ENCODE results near the gene TMEM59L.

TMEM59L gene

DNA sequence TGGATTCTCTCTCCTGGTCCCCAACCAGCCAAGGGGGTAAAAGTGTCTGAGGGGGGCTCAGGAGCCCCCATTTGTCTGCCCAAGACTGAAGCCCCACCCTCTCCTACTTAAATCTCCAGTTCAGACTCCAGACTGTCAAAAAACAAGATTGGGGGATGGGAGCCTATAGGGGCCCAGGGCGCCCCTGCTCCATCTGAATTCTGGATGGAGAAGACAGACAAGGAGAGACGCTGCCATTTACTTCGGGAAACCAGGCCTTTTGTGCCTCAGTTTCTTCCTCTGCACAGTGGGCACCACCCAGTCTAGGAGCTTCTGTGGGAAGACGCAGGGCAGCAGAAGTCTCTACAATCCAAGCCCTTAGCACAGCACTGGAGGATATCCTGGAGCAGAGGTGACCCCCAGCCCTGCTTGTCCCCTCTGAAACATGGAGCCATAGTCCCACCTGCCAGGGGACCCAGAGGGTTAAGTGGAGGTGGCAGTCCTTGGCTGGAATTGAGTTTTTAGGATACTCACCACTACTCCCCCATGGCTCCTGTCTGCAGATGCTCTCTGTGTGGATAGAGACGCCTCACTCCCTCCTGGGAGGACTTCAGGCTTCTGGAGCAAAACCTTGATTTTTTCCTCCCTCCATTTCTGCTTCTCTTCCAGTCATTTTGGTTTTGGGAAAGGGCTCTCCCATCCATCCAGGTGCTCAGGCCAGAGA is 4.4 kb upstream of the TMEM59L start:
- DNase-seq (ENCODE audit: low read depth in 1 of 2, low spot score in 1 of 2) = no peak

DNA sequence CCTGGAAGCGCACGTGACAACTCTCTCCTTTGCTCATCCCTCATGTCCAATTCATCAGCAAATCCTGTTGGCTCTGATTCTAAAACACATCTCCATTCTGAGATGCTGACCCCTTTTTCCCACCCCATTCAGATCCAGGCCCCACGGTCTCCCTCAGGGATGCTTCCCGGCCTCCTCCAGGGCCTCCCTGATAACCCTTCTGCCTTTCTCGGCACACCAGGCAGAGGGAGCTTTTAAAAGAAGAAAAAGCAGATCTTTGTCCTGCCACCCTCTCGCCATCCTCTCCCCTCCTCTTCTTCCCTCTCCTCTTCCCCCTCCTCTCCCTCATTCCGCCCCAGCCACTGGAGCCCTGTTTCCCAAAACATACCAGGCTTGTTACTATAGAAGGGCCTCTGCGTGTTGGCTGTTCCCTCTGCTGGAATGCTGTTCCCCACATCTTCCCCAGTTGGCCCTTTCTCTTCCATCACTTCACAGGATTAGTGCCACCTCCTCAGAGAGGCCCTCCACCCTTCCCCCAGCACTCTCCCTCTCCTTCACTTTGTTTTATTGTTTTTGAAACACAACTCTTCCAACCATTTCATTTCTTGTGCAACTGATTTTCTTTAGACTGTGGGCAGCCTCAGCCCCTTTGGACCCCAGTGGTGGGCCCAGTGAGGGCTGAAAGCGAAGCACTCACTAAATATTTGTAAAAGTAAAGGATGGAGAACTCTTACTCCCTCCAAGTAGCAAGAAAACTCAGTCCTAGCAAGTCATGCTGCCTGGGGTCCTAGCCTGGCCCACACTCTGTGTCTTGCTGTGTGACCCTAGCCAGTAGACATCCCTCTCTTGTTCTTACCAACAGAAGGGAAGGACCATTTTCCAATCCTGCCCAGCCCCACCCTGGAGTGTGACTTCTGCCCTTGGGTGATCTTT is 3.6 kb upstream of the TMEM59L start:
- no peak for DNase-seq (ENCODE audit: low read depth in 1 of 2, low spot score in 1 of 2)

DNA sequence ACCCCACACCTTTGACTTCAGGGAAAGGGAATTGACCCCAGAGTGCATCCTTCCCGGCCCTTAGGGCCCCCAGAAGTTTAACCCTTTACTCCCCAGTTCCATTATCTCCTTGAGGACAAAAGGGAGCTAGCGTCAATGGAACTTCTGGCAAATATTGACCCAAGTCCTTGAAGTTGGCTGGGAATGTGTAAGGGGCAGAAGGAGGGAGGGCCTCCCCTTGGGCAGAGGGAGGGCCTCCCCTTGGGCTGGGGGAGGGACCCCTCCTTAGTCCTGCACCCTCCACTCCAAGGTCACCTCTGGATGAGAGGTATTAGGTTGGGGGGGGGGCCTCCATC is 3.0 kb upstream of the TMEM59L start:
- DNase-seq (ENCODE audit: low read depth in 1 of 2, low spot score in 1 of 2) = no peak

DNA sequence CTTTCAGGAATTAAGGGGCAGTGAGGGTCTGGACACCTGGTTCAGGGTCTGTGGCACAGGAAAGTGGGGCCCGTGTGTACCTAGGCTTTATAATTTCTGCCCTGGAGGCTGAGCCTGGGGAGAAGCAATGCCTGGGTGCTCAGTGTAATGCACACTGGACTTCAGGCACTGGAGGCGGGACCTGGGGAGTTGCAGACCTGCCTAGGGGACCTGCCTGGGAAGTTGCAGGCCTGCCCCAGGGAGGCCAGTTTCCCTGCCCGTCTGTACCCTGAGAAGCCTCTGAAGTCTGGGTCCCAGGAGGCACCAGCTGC is 2.5 kb upstream of the TMEM59L start:
- DNase-seq (ENCODE audit: low read depth in 1 of 2, low spot score in 1 of 2) = no peak

DNA sequence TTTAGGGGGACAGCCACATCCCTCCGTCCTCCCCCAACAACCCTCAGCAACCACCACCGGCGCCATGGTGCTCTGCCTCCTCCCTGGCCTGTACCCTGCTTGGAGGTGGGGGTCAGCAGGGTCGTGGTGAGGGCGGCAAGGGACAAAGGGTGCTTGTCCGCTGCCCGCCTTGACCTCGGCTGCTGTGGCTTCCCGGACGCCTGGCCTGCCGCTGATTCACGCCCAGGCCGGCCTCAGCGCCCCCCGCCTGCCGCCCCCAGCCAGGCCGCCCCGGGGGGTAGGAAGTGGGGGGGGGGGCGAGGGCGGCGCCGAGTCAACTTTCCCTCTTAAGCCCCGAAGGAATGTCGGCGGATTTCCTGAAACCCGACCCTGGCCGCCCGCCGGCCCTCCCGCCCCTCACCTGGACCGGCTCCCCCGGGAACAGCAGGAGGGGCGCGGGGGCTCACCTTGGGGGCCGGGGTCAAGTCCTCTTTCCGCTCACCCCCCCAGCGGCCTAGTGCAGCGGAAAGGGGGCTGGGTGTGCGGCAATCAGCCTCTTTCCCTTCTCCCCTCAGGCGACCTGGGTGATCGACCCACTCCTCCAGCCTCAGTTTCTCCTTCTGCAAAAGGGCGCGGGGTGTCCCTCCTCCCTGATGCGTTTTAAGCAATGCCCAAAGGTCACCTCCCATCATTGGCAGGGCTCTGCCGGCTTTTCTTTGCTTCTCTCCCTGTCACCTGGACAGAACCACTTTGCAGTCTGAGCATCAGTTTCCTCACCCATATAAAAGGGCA is 1.9 kb upstream of the TMEM59L start:
- no peak for DNase-seq (ENCODE audit: low read depth in 1 of 2, low spot score in 1 of 2)

DNA sequence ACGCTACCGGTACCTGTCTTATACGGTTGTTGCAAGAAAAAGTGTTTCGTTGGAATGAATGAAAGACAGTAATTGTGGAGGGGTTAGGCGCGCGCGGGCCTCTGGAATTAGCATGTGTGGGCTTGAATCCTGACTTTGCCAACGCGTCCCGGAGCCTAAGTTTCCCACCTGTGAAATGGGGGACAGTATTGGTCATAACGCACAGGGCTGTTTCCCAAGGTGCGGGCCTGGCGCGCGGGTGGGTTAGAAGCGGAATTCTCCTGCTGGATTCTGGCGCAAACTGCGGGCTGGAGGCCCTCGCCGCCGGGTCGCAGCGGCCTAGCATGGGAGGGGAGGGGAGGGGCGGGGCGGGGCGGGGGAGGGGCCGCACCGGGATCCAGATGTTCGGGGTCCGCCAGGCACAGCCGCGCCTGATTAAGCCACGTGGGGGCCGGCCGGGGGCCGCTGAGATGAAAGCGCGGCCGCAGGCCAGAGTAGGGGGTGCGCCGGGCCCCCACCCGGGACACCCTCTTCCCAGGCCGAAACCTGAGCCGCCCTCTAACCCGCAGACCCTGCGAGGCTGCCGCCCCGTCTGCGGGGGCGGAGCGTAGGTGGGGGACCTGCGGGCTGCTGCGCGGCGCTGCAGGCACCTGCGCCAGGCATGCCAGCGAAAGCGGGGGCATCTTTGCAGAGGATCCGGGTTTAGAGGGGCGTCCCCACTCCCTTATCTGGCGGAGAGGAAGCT is 1.2 kb upstream of the TMEM59L start:
- no peak for DNase-seq (ENCODE audit: low read depth in 1 of 2, low spot score in 1 of 2)

DNA sequence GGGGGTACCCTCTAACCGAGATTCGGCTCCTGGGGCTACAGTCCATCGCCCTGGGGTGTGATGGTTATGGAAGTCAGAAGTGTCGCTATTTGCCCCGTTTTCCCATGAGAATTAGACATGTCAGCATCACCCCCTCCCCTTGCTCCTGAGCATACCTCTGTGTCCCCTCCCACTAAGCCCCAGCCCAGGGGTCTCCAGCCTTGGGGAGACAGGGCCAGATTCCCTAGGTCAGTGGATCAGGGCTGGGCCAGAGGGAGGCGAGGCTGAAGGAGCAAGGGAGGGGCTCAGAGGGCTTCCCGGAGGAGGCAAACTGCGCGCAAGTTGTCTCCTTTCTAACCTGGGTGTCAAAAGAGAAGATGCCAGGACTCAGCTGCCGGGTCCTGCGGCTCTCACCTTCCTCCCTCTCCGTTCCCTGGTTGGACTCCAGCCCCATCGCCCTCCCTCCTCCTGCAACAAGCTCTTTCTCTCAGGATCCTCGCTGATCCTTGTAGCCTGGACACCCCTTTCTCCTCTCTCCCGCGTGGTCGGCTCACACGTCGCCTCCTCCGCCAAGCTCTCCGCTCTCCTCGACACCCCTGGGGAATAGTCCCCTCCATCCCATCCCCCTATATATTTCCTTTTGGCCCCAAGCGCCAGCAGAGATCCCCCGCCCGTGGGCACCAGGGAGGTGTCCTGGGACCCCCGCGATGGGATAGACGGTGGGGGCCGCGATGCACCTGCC is 459 bp upstream of the TMEM59L start:
- DNase-seq (ENCODE audit: low read depth in 1 of 2, low spot score in 1 of 2) = no peak

DNA sequence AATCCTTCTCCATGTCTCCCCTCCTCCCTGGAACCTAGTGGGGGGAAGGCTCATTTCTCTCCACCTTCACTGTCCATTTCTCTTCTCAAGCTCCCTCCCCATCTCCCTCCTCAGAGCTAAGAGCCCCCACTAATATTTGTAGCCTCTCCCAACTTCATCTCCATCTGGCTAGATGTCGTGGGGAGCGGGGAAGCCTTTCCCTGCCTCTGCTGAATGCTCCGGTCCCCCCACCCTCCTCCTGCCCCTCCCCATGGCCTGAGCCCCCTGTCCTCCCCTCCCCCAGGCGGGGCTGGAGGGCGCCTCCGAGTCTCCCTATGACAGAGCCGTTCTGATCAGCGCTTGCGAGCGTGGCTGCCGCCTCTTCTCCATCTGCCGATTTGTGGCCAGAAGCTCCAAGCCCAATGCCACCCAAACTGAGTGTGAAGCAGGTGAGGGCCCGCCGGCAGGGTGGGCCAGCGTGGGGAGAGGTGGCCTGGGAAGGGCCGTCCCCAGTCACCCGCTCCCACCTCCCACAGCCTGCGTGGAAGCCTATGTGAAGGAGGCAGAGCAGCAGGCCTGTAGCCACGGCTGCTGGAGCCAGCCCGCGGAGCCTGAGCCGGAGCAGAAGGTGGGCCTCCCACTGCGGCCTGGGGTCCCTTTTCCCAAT is 1.0 kb downstream of the TMEM59L start:
- DNase-seq (ENCODE audit: low read depth in 1 of 2, low spot score in 1 of 2) = no peak

DNA sequence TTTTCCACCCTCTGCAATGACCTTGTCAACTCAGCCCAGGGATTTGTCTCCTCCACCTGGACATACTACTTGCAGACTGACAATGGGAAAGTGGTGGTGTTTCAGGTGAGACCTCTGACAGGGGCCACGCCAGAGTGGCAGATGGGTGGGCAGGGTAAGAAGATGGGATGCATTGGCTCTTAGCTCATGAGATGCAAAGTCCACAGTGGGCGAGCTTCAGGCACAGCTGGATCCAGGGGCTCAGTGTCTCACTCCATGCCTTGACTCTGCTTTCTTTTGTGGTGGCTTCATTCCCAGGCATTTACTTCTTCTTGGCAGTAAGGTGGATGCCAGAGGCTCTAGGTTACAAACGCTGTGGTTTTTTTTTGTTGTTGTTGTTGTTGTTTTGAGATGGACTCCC is 3.4 kb downstream of the TMEM59L start:
- no peak for DNase-seq (ENCODE audit: low read depth in 1 of 2, low spot score in 1 of 2)

DNA sequence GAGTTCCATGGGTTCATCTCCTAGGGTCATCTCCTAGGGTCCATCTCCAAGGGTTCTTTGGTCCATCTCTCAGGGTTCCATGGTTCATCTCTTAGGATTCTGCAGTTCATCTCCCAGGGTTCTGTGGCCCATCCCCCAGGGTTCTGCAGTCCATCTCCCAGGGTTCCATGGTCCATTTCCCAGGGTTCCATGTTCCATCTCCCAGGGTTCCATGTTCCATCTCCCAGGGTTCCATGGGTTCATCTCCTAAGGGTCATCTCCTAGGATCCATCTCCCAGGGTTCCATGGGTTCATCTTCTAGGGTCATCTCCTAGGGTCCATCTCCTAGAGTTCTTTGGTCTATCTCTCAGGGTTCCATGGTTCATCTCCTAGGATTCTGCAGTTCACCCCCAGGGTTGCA is 4.9 kb downstream of the TMEM59L start:
- no peak for DNase-seq (ENCODE audit: low read depth in 1 of 2, low spot score in 1 of 2)

DNA sequence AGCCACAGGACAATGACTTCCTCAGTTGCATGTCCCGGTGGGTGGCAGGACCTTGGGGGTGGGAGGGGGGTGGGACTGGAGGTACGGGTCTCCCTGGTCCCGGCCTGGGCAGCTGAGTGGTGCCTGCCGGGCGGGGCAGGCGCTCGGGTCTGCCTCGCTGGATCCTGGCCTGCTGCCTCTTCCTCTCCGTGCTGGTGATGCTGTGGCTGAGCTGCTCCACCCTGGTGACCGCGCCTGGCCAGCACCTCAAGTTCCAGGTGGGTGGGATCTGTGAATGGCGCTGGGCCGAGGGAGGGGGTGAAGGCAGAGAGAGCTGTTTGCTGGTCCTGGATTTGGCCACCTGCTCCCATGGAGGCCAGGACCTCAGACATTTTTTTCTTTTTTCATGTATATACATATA is 5.6 kb downstream of the TMEM59L start:
- DNase-seq (ENCODE audit: low read depth in 1 of 2, low spot score in 1 of 2) = no peak

DNA sequence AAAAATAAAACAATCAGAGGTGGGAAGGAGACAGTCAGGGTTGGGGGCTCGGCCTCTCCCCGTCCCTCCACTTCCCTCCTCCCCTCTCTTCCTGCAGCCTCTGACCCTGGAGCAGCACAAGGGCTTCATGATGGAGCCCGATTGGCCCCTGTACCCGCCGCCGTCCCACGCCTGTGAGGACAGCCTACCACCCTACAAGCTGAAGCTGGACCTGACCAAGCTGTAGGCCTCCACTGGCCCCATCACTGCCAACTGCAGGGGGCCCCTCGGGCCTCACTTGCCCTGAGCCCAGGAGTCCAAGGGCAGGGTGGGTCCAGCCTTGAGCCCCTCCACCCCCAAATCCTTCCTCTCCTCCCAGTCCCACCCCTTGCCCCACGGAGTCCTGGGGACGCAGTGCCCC is 7.6 kb downstream of the TMEM59L start:
- no peak for DNase-seq (ENCODE audit: low read depth in 1 of 2, low spot score in 1 of 2)

DNA sequence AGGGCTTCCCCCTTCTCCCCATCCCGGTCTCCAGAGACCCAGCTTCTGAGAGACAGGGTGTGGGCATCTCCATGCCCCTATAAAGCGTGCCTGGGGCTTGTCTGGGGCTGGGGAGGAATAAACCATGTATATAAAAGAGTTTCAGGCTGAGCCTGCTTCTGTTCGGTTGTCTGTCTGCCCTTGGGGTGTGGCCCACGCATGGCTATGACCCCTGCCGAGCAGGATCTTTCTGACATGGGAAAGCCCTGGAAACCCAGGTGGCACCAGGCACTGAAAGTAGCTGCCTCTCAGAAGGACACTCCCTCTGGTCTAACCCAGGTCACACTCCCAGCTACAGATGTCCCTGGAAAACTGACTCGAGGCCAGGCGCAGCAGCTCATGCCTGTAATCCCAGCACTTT is 8.2 kb downstream of the TMEM59L start:
- no peak for DNase-seq (ENCODE audit: low read depth in 1 of 2, low spot score in 1 of 2)

DNA sequence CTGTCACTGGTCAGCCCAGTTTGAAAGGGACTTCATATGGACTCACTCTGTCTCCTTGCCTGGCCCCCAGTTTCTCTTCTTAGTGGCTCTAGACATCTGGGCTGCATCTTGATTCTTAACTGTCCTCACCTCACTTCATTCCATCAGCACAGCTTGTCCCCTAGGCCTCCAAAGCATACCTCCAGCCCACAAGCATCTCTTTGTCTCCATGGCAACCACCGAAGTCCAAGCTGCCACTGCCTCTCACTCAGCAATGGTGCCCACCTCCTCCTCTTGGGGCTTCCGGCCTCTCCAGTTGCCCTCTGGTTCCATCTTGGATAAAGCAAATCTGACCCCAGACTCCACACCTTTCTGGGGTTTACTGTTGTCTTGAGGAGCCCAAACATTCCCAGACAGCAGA is 14.2 kb downstream of the TMEM59L start:
- DNase-seq (ENCODE audit: low read depth in 1 of 2, low spot score in 1 of 2) = no peak

DNA sequence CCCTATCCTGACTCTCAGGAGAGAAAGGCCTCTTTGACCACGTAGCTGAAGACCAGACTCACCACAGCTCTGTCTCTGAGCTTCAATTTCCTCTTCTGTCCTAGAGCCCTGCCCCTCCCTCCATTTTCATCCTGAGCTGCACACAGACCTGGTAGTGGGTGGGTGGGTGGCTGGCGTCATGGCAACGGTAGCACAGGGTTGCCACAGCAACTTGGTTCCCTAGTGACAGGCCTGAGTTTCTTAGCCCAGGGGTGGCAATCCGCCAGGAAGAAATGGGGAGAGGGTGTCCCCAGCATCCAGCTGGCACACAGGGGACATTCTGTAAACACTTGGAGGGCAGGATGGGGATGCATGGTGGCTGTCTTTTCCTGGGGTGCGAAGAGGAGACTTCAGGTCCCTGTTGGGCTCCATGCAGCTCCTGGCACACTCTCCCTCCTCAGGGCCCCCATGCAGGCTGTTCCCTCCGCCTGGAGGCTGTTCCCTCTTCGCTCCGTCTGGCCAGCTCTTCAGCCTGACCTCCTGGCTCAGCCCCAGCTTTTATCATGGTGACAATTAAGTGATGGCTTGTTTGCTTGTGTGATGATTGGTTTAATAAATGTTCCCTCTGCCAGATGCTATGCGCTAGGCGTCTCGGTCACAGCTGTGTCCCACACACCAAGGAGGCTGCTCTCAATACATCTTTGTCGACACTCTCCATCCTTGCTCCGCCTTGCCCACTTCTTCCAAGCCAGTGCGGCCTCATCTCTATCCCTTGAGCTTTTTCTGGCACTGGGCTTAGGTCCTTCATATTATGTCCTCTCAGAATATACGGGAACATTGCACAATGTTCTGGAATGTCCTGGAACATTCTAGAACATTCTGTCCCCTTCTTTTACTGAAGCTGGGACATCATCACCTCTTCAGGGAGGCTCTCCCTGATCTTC is 16.8 kb downstream of the TMEM59L start:
- DNase-seq (ENCODE audit: low read depth in 1 of 2, low spot score in 1 of 2) = no peak

DNA sequence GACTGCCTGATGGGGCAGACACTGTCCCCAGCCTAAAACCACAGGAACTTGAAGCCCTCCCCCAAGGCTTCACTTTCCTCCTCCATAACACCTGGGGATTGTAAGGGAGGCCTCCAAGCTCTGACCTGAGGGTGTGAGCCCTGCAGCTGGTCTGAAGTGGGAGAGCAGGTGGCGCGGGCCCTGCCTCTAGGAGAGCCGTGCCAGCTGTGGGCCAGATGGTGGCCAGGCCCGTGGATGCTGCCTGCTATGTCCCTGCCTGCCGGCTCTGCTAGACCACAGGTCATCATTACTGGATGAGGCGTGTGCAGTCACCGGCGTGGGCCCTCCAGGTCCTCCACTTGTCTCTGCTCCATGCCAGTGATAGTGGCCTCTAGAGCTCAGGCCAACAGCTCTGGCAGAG is 20.7 kb downstream of the TMEM59L start:
- DNase-seq (ENCODE audit: low read depth in 1 of 2, low spot score in 1 of 2) = no peak

DNA sequence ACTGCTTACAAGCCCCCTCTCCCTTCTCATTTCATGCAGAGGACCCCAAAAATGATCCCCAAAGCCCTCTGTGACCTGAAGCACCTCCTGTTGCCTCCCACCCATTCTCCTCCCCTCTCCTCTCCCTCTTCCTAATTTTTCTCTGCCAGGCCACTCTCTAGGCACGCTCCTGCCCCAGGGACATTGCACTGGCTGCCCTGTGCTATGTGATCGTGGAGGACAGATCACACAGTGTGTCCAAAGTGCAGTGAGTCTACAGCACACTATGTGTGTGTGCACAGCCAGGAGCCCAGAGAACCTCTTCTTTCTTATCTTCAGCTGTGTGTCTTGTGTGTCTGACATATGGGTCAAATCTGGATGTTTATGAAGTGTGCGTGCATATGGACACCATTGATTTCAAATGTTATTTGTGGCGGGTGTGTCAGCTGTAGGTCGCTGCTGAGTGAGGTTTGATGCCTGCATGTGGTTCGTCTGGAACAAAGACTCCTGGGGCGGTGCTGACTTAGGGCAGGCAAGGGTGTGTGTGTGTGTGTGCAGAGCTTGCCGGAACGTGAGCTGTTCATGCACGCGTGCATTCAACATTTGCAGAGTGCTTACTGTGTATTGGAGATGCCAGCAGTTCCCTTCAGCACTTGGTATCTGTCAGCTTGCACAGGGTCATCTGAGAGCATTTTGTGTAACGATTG is 22.1 kb downstream of the TMEM59L start:
- DNase-seq (ENCODE audit: low read depth in 1 of 2, low spot score in 1 of 2) = no peak

DNA sequence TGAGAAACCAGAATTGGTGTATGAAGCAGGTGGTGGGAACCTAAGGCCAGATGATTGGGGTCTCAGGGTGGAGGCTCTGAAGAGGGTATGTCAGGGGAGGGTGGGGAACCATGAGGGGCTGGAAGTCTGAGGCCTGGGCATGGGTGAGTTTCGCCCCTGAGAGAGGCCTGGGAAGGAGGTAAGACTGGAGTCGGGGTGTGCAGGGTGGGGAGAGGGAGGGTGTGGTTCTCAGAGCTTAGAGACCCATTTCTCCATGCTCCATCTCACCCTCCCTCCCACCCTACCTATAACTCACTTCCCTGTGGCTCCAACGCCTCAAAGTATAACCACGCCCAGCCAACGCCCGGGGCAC is 23.1 kb downstream of the TMEM59L start:
- DNase-seq (ENCODE audit: low read depth in 1 of 2, low spot score in 1 of 2) = no peak
